ENCODE results near the gene GRIP1.

GRIP1 gene

GRCh38 chr12:66709893-66710292 lies 31.0 kb upstream of the GRIP1 start:
- H3K27me3 ChIP-seq (ENCODE audit: control insufficient read depth, insufficient read depth, low read length): peaks cover 20% of the 10 kb centered on the region
- no peak overlapping the region for H3K9ac ChIP-seq (ENCODE audit: low read depth, low read length)
- H3K9me3 ChIP-seq (replicated peaks; ENCODE audit: low read length): no peaks in the 10 kb centered on the region
- no peak overlapping the region for H3K4me2 ChIP-seq (ENCODE audit: low read length)
- H3K36me3 ChIP-seq (ENCODE audit: insufficient read depth, low read length): no peaks in the 10 kb centered on the region
- no peaks in the 10 kb centered on the region for H3K4me1 ChIP-seq (ENCODE audit: control insufficient read depth, insufficient read depth, low read length)
- H3K4me3 ChIP-seq (ENCODE audit: low read length): no peak overlapping the region

GRCh38 chr12:66709457-66709773 lies 30.5 kb upstream of the GRIP1 start:
- H3K27me3 ChIP-seq (ENCODE audit: control insufficient read depth, insufficient read depth, low read length): peaks cover 22% of the 10 kb centered on the region
- no peak overlapping the region for H3K4me3 ChIP-seq (ENCODE audit: low read length)
- H3K9me3 ChIP-seq (replicated peaks; ENCODE audit: low read length): no peaks in the 10 kb centered on the region
- no peaks in the 10 kb centered on the region for H3K4me1 ChIP-seq (ENCODE audit: control insufficient read depth, insufficient read depth, low read length)
- H3K9ac ChIP-seq (ENCODE audit: low read depth, low read length): no peak overlapping the region
- no peaks in the 10 kb centered on the region for H3K36me3 ChIP-seq (ENCODE audit: insufficient read depth, low read length)
- H3K4me2 ChIP-seq (ENCODE audit: low read length): no peak overlapping the region

- H3K9ac ChIP-seq (ENCODE audit: low read depth, low read length): no peak overlapping the region
- no peak overlapping the region for H3K4me3 ChIP-seq (ENCODE audit: low read length)
- no peaks in the 10 kb centered on the region for H3K9me3 ChIP-seq (replicated peaks; ENCODE audit: low read length)
Measured at GRCh38 chr12:66708704-66709456, 30.0 kb upstream of the GRIP1 start.

GRCh38 chr12:66707002-66707697 lies 28.3 kb upstream of the GRIP1 start:
- Histone ChIP-seq H3K4me2 (ENCODE audit: low read length) (no peak overlapping the region), H3K9me3 (replicated peaks; ENCODE audit: low read length) (no peaks in the 10 kb centered on the region), H3K27me3 (ENCODE audit: control insufficient read depth, insufficient read depth, low read length) (peaks cover 39% of the 10 kb centered on the region), H3K4me3 (ENCODE audit: low read length) (no peak overlapping the region), H3K36me3 (ENCODE audit: insufficient read depth, low read length) (no peaks in the 10 kb centered on the region), H3K4me1 (ENCODE audit: control insufficient read depth, insufficient read depth, low read length) (no peaks in the 10 kb centered on the region), H3K9ac (ENCODE audit: low read depth, low read length) (no peak overlapping the region)

More at GRCh38 chr12:66708704-66709456, 30.0 kb upstream of the GRIP1 start:
- H3K4me2 ChIP-seq (ENCODE audit: low read length): no peak overlapping the region
- H3K27me3 ChIP-seq (ENCODE audit: control insufficient read depth, insufficient read depth, low read length): peaks cover 23% of the 10 kb centered on the region
- no peaks in the 10 kb centered on the region for H3K36me3 ChIP-seq (ENCODE audit: insufficient read depth, low read length)
- H3K4me1 ChIP-seq (ENCODE audit: control insufficient read depth, insufficient read depth, low read length): no peaks in the 10 kb centered on the region

- no peaks in the 10 kb centered on the region for H3K9me3 ChIP-seq (replicated peaks; ENCODE audit: low read length)
- H3K9ac ChIP-seq (ENCODE audit: low read depth, low read length): no peak overlapping the region
- H3K4me3 ChIP-seq (ENCODE audit: low read length): no peak overlapping the region
- no peak overlapping the region for H3K4me2 ChIP-seq (ENCODE audit: low read length)
- no peaks in the 10 kb centered on the region for H3K4me1 ChIP-seq (ENCODE audit: control insufficient read depth, insufficient read depth, low read length)
- no peaks in the 10 kb centered on the region for H3K36me3 ChIP-seq (ENCODE audit: insufficient read depth, low read length)
- peaks cover 86% of the 10 kb centered on the region for H3K27me3 ChIP-seq (ENCODE audit: control insufficient read depth, insufficient read depth, low read length)
Measured at GRCh38 chr12:66699738-66700482, 21.0 kb upstream of the GRIP1 start.

GRCh38 chr12:66698558-66698957 lies 19.7 kb upstream of the GRIP1 start:
- Histone ChIP-seq H3K36me3 (ENCODE audit: insufficient read depth, low read length) (no peaks in the 10 kb centered on the region), H3K4me1 (ENCODE audit: control insufficient read depth, insufficient read depth, low read length) (no peaks in the 10 kb centered on the region), H3K27me3 (ENCODE audit: control insufficient read depth, insufficient read depth, low read length) (peaks cover 77% of the 10 kb centered on the region), H3K4me2 (ENCODE audit: low read length) (no peak overlapping the region), H3K9ac (ENCODE audit: low read depth, low read length) (no peak overlapping the region), H3K4me3 (ENCODE audit: low read length) (no peak overlapping the region), H3K9me3 (replicated peaks; ENCODE audit: low read length) (no peaks in the 10 kb centered on the region)

- Histone ChIP-seq H3K27me3 (ENCODE audit: control insufficient read depth, insufficient read depth, low read length) (peaks cover 66% of the 10 kb centered on the region), H3K36me3 (ENCODE audit: insufficient read depth, low read length) (no peaks in the 10 kb centered on the region), H3K4me3 (ENCODE audit: low read length) (no peak overlapping the region), H3K9me3 (replicated peaks; ENCODE audit: low read length) (no peaks in the 10 kb centered on the region), H3K4me2 (ENCODE audit: low read length) (no peak overlapping the region), H3K4me1 (ENCODE audit: control insufficient read depth, insufficient read depth, low read length) (no peaks in the 10 kb centered on the region), H3K9ac (ENCODE audit: low read depth, low read length) (no peak overlapping the region)
Measured at GRCh38 chr12:66697404-66697803, 18.5 kb upstream of the GRIP1 start.

- Histone ChIP-seq H3K4me2 (ENCODE audit: low read length) (no peak overlapping the region), H3K27me3 (ENCODE audit: control insufficient read depth, insufficient read depth, low read length) (peaks cover 43% of the 10 kb centered on the region)
Measured at GRCh38 chr12:66694666-66695613, 16.1 kb upstream of the GRIP1 start.

GRCh38 chr12:66693901-66694513 lies 15.1 kb upstream of the GRIP1 start:
- Histone ChIP-seq H3K36me3 (ENCODE audit: insufficient read depth, low read length) (no peaks in the 10 kb centered on the region), H3K27me3 (ENCODE audit: control insufficient read depth, insufficient read depth, low read length) (peaks cover 36% of the 10 kb centered on the region), H3K4me3 (ENCODE audit: low read length) (no peak overlapping the region), H3K4me2 (ENCODE audit: low read length) (no peak overlapping the region), H3K9ac (ENCODE audit: low read depth, low read length) (no peak overlapping the region), H3K4me1 (ENCODE audit: control insufficient read depth, insufficient read depth, low read length) (no peaks in the 10 kb centered on the region), H3K9me3 (replicated peaks; ENCODE audit: low read length) (no peaks in the 10 kb centered on the region)

More at GRCh38 chr12:66694666-66695613, 16.1 kb upstream of the GRIP1 start:
- H3K36me3 ChIP-seq (ENCODE audit: insufficient read depth, low read length): no peaks in the 10 kb centered on the region
- H3K9me3 ChIP-seq (replicated peaks; ENCODE audit: low read length): no peaks in the 10 kb centered on the region
- no peak overlapping the region for H3K4me3 ChIP-seq (ENCODE audit: low read length)
- no peaks in the 10 kb centered on the region for H3K4me1 ChIP-seq (ENCODE audit: control insufficient read depth, insufficient read depth, low read length)
- no peak overlapping the region for H3K9ac ChIP-seq (ENCODE audit: low read depth, low read length)

GRCh38 chr12:66692986-66693385 lies 14.1 kb upstream of the GRIP1 start:
- no peaks in the 10 kb centered on the region for H3K36me3 ChIP-seq (ENCODE audit: insufficient read depth, low read length)
- no peaks in the 10 kb centered on the region for H3K4me1 ChIP-seq (ENCODE audit: control insufficient read depth, insufficient read depth, low read length)
- no peak overlapping the region for H3K4me2 ChIP-seq (ENCODE audit: low read length)
- no peak overlapping the region for H3K4me3 ChIP-seq (ENCODE audit: low read length)
- H3K9me3 ChIP-seq (replicated peaks; ENCODE audit: low read length): no peaks in the 10 kb centered on the region
- H3K9ac ChIP-seq (ENCODE audit: low read depth, low read length): no peak overlapping the region
- H3K27me3 ChIP-seq (ENCODE audit: control insufficient read depth, insufficient read depth, low read length): peaks cover 26% of the 10 kb centered on the region

Measured in skeletal muscle satellite cell (primary cell).